AG10803 (cell line): ENCODE results near the gene EHD4.
A peak's percentile ranks its signal among the peaks of the same experiment; 100 is the strongest.

Experiments
- DNase-seq: peaks from one replicate; pipeline ENCODE4 v3.0.0; 2010; ENCODE audit warnings: low read depth
- H3K4me3 ChIP-seq: 2 replicates; pipeline ENCODE4 v1.5.1; 2011; ENCODE audit warnings: mild to moderate bottlenecking, low read length, control low read depth
- CTCF ChIP-seq: conservative IDR thresholded peaks from 2 replicates; pipeline ENCODE4 v1.5.1; 2011; ENCODE audit warnings: mild to moderate bottlenecking, low read length, control low read depth, inconsistent platforms

EHD4 gene

GRCh38 chr15:41944313-41944940 is 27.9 kb downstream of the EHD4 start:
- TF ChIP-seq CTCF, result no peak
- peak; percentile 95 for DNase-seq
- peak overlapping the region; percentile 26; the same call in 1 of the 2 replicates for H3K4me3 ChIP-seq

- H3K4me3 ChIP-seq, result no peak overlapping the region
- no peak for TF ChIP-seq CTCF
- DNase-seq, result no peak
Measured at GRCh38 chr15:41943543-41944312, 28.6 kb downstream of the EHD4 start.

- DNase-seq, result no peak
- TF ChIP-seq CTCF, result no peak
- no peak overlapping the region for H3K4me3 ChIP-seq
Measured at GRCh38 chr15:41942886-41943285, 29.5 kb downstream of the EHD4 start.

- no peak for DNase-seq
- no peak for TF ChIP-seq CTCF
- no peak overlapping the region for H3K4me3 ChIP-seq
Measured at GRCh38 chr15:41941644-41942415, 30.5 kb downstream of the EHD4 start.

GRCh38 chr15:41940441-41940857 is 31.9 kb downstream of the EHD4 start:
- peak; percentile 70 for DNase-seq

GRCh38 chr15:41939986-41940385 is 32.4 kb downstream of the EHD4 start:
- no peak overlapping the region for H3K4me3 ChIP-seq
- no peak for DNase-seq
- no peak for TF ChIP-seq CTCF

More at GRCh38 chr15:41940441-41940857, 31.9 kb downstream of the EHD4 start:
- no peak for TF ChIP-seq CTCF
- H3K4me3 ChIP-seq, result no peak overlapping the region
